Activated CD8-positive, alpha-beta memory T cell treated with anti-CD3 and anti-CD28 coated beads for 36 hours (primary cell): Measurements from ENCODE around the gene CERS6. TPM values are rescaled to one million over a fixed set of nuclear protein-coding genes. Genes with fewer than 3 reads are reported as not detected.

Experiments used
- CTCF ChIA-PET: fragments of 350-600 bp; sonication (Branson Sonifier 250); formaldehyde crosslinking; loops from one replicate; lab custom pipeline; 2021; ENCODE audit warnings: antibody characterized with exemption; lab: Charles Lee
- POLR2A ChIA-PET: fragments of 350-600 bp; sonication (Branson Sonifier 250); formaldehyde crosslinking; loops from one replicate; lab custom pipeline; 2021; ENCODE audit warnings: antibody characterized with exemption; lab: Charles Lee
- total RNA-seq, 2 experiments: library from RNA; stranded (reverse); gene quantifications; one replicate each; pipeline ENCODE4 v1.2.3, GENCODE V29; 2021

The CERS6 gene
- total RNA-seq, 2 experiments from 2014 or later: 9.4 to 9.5 TPM

GRCh38 chr2:168673265-168674189, 217.5 kb downstream of the CERS6 start:
- ChIA-PET CTCF (no interaction called here), POLR2A (no interaction called here)

GRCh38 chr2:168678153-168678853, 222.2 kb downstream of the CERS6 start:
- POLR2A ChIA-PET: no interaction called here
- CTCF ChIA-PET: interaction anchor here (0.9 kb wide), 1 partner anchor 81 kb away, joined by 3 read pairs; no protein-coding TSS in a partner anchor

GRCh38 chr2:168679081-168679480, 223.0 kb downstream of the CERS6 start:
- ChIA-PET POLR2A (no interaction called here), CTCF (no interaction called here)

- ChIA-PET POLR2A (no interaction called here), CTCF (interaction anchor here (0.6 kb wide), 1 partner anchor 859 kb away, joined by 4 read pairs; no protein-coding TSS in a partner anchor)
Measured at GRCh38 chr2:168679741-168680310, 223.8 kb downstream of the CERS6 start.

GRCh38 chr2:168683996-168684395, 227.9 kb downstream of the CERS6 start:
- ChIA-PET POLR2A (no interaction called here), CTCF (no interaction called here)

- ChIA-PET POLR2A (no interaction called here), CTCF (no interaction called here)
Measured at GRCh38 chr2:168684921-168685599, 229.0 kb downstream of the CERS6 start.

GRCh38 chr2:168685600-168686451, 229.8 kb downstream of the CERS6 start:
- CTCF ChIA-PET: no interaction called here
- POLR2A ChIA-PET: no interaction called here

GRCh38 chr2:168686452-168687191, 230.6 kb downstream of the CERS6 start:
- POLR2A ChIA-PET: no interaction called here

GRCh38 chr2:168687314-168687713, 231.2 kb downstream of the CERS6 start:
- CTCF ChIA-PET: no interaction called here
- POLR2A ChIA-PET: no interaction called here

More at GRCh38 chr2:168686452-168687191, 230.6 kb downstream of the CERS6 start:
- CTCF ChIA-PET: no interaction called here

- CTCF ChIA-PET: no interaction called here
- POLR2A ChIA-PET: no interaction called here
Measured at GRCh38 chr2:168690381-168690885, 234.4 kb downstream of the CERS6 start.

- ChIA-PET CTCF (no interaction called here), POLR2A (no interaction called here)
Measured at GRCh38 chr2:168691221-168691620, 235.1 kb downstream of the CERS6 start.

- ChIA-PET POLR2A (no interaction called here), CTCF (no interaction called here)
Measured at GRCh38 chr2:168692132-168692744, 236.2 kb downstream of the CERS6 start.

GRCh38 chr2:168694173-168694572, 238.1 kb downstream of the CERS6 start:
- POLR2A ChIA-PET: no interaction called here
- CTCF ChIA-PET: no interaction called here

GRCh38 chr2:168694866-168695265, 238.8 kb downstream of the CERS6 start:
- ChIA-PET CTCF (no interaction called here), POLR2A (no interaction called here)

- CTCF ChIA-PET: no interaction called here
- POLR2A ChIA-PET: no interaction called here
Measured at GRCh38 chr2:168697668-168698121, 241.6 kb downstream of the CERS6 start.

- ChIA-PET POLR2A (no interaction called here), CTCF (no interaction called here)
Measured at GRCh38 chr2:168698969-168699368, 242.9 kb downstream of the CERS6 start.

GRCh38 chr2:168699844-168700417, 243.9 kb downstream of the CERS6 start:
- ChIA-PET CTCF (no interaction called here), POLR2A (no interaction called here)
